A673 (cell line): ENCODE measurements around the gene SESN1. TPM values are rescaled to one million over a fixed set of nuclear protein-coding genes. Genes with fewer than 3 reads are reported as not detected.

Experiments
- BruUV-seq: library from RNA; stranded (reverse); fragments of 400-500 nt; replicated peaks from 2 replicates; lab custom pipeline; 2021; lab: Mats Ljungman, UMichigan
- CTCF ChIA-PET: fragments of 300-600 bp; sonication (Branson Sonifier 250); formaldehyde crosslinking; loops from one replicate; lab custom pipeline; 2022; ENCODE audit warnings: antibody characterized with exemption; lab: Charles Lee
- POLR2A ChIA-PET: fragments of 300-600 bp; sonication (Branson Sonifier 250); formaldehyde crosslinking; loops from one replicate; lab custom pipeline; 2022; ENCODE audit warnings: antibody characterized with exemption; ENCODE audit not compliant: low non-redundant PET; lab: Charles Lee
- DNase-seq: peaks from one replicate; pipeline ENCODE4 v3.0.0-alpha.2; 2015; ENCODE audit warnings: low spot score
- H3K27ac ChIP-seq: fragments of 200-600 bp; sonication (generic); 2 replicates; pipeline ENCODE4 v1.5.1; 2016; ENCODE audit warnings: mixed run types, low read depth, mild to moderate bottlenecking, mixed read lengths, antibody characterized with exemption, low read length; ENCODE audit not compliant: poor library complexity, severe bottlenecking
- H3K27me3 ChIP-seq: fragments of 200-600 bp; sonication (generic); replicated peaks from 2 replicates; pipeline ENCODE4 v1.6.1; 2017; ENCODE audit warnings: mixed run types, low read depth, mild to moderate bottlenecking, mixed read lengths, antibody characterized with exemption, low read length; ENCODE audit not compliant: insufficient read depth, poor library complexity
- H3K36me3 ChIP-seq: fragments of 200-600 bp; sonication (generic); 2 replicates; pipeline ENCODE4 v1.6.1; 2016; ENCODE audit warnings: mixed run types, mild to moderate bottlenecking, mixed read lengths, antibody characterized with exemption, low read length; ENCODE audit not compliant: insufficient read depth, poor library complexity, severe bottlenecking
- H3K4me1 ChIP-seq: fragments of 200-600 bp; sonication (generic); 2 replicates; pipeline ENCODE4 v1.6.1; 2017; ENCODE audit warnings: mixed run types, mild to moderate bottlenecking, mixed read lengths, antibody characterized with exemption, low read length; ENCODE audit not compliant: insufficient read depth, poor library complexity, severe bottlenecking
- H3K4me3 ChIP-seq: fragments of 200-600 bp; sonication (generic); 2 replicates; pipeline ENCODE4 v1.5.1; 2016; ENCODE audit warnings: low read depth, mixed run types, mild to moderate bottlenecking, mixed read lengths, low read length; ENCODE audit not compliant: poor library complexity, severe bottlenecking
- H3K9me3 ChIP-seq: fragments of 200-600 bp; sonication (generic); 2 replicates; pipeline ENCODE4 v1.6.1; 2016; ENCODE audit warnings: mixed run types, low read depth, mild to moderate bottlenecking, mixed read lengths, antibody characterized with exemption, low read length; ENCODE audit not compliant: poor library complexity, severe bottlenecking
- EZH2 ChIP-seq: fragments of 200-600 bp; sonication (generic); IDR thresholded peaks from 2 replicates; pipeline ENCODE4 v1.6.1; 2017; ENCODE audit warnings: borderline replicate concordance, low read depth, mild to moderate bottlenecking, mixed read lengths, antibody characterized with exemption, low read length; ENCODE audit not compliant: poor library complexity, severe bottlenecking
- intact Hi-C: fragments of 100-400 bp; cut with micrococcal nuclease; formaldehyde crosslinking; loops from one replicate; pipeline ENCODE4 v1.10.0; 2022; ENCODE audit not compliant: unreplicated experiment
- total RNA-seq: library from RNA; stranded (reverse); gene quantifications from 2 replicates; pipeline ENCODE4 v1.2.3, GENCODE V29; 2021
- TF ChIP-seq, protein P1 (sequence below): fragments of 300-800, 200-600 bp; sonication (generic); conservative IDR thresholded peaks from 2 replicates; pipeline ENCODE4 v1.5.1; 2017; ENCODE audit warnings: low read depth, mild to moderate bottlenecking, antibody characterized with exemption, low read length, moderate library complexity, mixed read lengths

The SESN1 gene
- total RNA-seq, 1 experiment from 2014 or later: 4.1 TPM

DNA sequence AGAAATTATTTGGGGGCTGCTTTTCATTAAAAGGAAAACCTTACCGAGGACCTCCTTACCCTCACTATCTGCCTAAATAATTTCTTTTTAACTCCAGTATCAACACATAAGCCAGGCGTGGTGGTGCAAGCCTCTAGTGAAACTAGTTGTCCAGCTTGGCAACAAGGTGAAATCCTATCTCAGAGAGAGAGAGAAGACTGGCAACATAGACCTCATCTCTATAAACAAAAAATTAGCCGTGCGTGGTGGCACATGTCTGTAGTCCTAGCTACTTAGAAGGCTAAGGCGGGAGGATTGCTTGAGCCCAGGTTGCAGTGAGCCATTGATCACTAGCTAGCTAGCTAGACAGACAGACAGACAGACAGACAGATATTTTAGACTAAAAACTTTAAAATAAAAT, 153.9 kb downstream of the SESN1 start:
- intact Hi-C loops: no loop called here
- TF ChIP-seq, protein P1, sequence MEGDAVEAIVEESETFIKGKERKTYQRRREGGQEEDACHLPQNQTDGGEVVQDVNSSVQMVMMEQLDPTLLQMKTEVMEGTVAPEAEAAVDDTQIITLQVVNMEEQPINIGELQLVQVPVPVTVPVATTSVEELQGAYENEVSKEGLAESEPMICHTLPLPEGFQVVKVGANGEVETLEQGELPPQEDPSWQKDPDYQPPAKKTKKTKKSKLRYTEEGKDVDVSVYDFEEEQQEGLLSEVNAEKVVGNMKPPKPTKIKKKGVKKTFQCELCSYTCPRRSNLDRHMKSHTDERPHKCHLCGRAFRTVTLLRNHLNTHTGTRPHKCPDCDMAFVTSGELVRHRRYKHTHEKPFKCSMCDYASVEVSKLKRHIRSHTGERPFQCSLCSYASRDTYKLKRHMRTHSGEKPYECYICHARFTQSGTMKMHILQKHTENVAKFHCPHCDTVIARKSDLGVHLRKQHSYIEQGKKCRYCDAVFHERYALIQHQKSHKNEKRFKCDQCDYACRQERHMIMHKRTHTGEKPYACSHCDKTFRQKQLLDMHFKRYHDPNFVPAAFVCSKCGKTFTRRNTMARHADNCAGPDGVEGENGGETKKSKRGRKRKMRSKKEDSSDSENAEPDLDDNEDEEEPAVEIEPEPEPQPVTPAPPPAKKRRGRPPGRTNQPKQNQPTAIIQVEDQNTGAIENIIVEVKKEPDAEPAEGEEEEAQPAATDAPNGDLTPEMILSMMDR: no peak
- no peak for TF ChIP-seq EZH2
- no peaks in the 10 kb centered on the region for H3K27me3 ChIP-seq
- DNase-seq: no peak
- no peak overlapping the region for H3K4me3 ChIP-seq
- ChIA-PET POLR2A (no interaction called here), CTCF (no interaction called here)
- no TSS peak for BruUV-seq
- H3K9me3 ChIP-seq: no peaks in the 10 kb centered on the region
- no peak overlapping the region for H3K27ac ChIP-seq
- H3K4me1 ChIP-seq: no peaks in the 10 kb centered on the region
- no peaks in the 10 kb centered on the region for H3K36me3 ChIP-seq

- H3K36me3 ChIP-seq: no peaks in the 10 kb centered on the region
- H3K4me3 ChIP-seq: no peak overlapping the region
- H3K27ac ChIP-seq: no peak overlapping the region
- POLR2A ChIA-PET: no interaction called here
- intact Hi-C loops: no loop called here
- no peaks in the 10 kb centered on the region for H3K9me3 ChIP-seq
- H3K27me3 ChIP-seq: no peaks in the 10 kb centered on the region
- H3K4me1 ChIP-seq: no peaks in the 10 kb centered on the region
- DNase-seq: no peak
- CTCF ChIA-PET: no interaction called here
- TF ChIP-seq, protein P1: no peak
- TF ChIP-seq EZH2: no peak
- BruUV-seq: no TSS peak
Observed at GRCh38 chr6:108937170-108937569, 157.5 kb downstream of the SESN1 start.

Other genes with a start within 250 kb of the SESN1 start
- 12.0 and 12.6 TPM in 2 replicates for gene ARMC2, start 246.4 kb downstream of the SESN1 start, total RNA-seq
- 25.7 and 33.6 TPM in 2 replicates for gene CEP57L1, start 661 bp upstream of the SESN1 start, total RNA-seq